Spleen (tissue), 11 donors: ENCODE results near the gene CKMT1B. TPM values are rescaled to one million over a fixed set of nuclear protein-coding genes. Genes with fewer than 3 reads are reported as not detected.
"Not testable (repeated sequence)": the region's sequence is repeated elsewhere in the genome, so short reads cannot be mapped to it uniquely, and the experiment has no call there.

Experiments used
- DNase-seq: peaks from one replicate; pipeline ENCODE4 v3.0.0-alpha.2; 2020
- H3K27ac ChIP-seq, 8 donors: fragments of 200-600 bp; sonication (generic) in 7 of 8; 1 replicate in 4 of 8; 2 replicates in 4 of 8; pipeline versions ENCODE4 v1.5.0 to v1.8.0; 2016 to 2021; ENCODE audit warnings: inconsistent platforms in 4 of 8, mild to moderate bottlenecking in 4 of 8, moderate library complexity in 1 of 8
- H3K27me3 ChIP-seq, 7 donors: fragments of 200-600 bp; sonication (generic) in 6 of 7; replicated peaks in 1 of 7; 1 replicate in 4 of 7; 2 replicates in 3 of 7; pipeline versions ENCODE4 v1.5.0 to v1.8.0; 2016 to 2021; ENCODE audit warnings: inconsistent platforms in 3 of 7, mild to moderate bottlenecking in 1 of 7
- H3K36me3 ChIP-seq, 6 donors: fragments of 200-600 bp; sonication (generic) in 5 of 6; 1 replicate in 4 of 6; 2 replicates in 2 of 6; pipeline versions ENCODE4 v1.5.0 to v1.8.0; 2016 to 2021; ENCODE audit warnings: inconsistent platforms in 2 of 6
- H3K4me1 ChIP-seq, 6 donors: fragments of 200-600 bp; sonication (generic) in 5 of 6; 1 replicate in 3 of 6; 2 replicates in 3 of 6; pipeline versions ENCODE4 v1.5.0 to v1.8.0; 2016 to 2021; ENCODE audit warnings: inconsistent platforms in 3 of 6
- H3K4me3 ChIP-seq, 8 donors: fragments of 200-600 bp; sonication (generic) in 7 of 8; 1 replicate in 4 of 8; 2 replicates in 4 of 8; pipeline versions ENCODE4 v1.5.0 to v1.8.0; 2016 to 2021; ENCODE audit warnings: inconsistent platforms in 4 of 8, mild to moderate bottlenecking in 4 of 8, moderate library complexity in 2 of 8
- H3K9me3 ChIP-seq, 8 donors: fragments of 200-600 bp; sonication (generic) in 7 of 8; 1 replicate in 4 of 8; 2 replicates in 4 of 8; pipeline versions ENCODE4 v1.5.0 to v1.8.0; 2016 to 2021; ENCODE audit warnings: inconsistent platforms in 4 of 8
- POLR2A ChIP-seq, 3 donors: fragments of 450-650 bp; IDR thresholded peaks; one replicate each; pipeline ENCODE4 v1.5.1; 2017; ENCODE audit warnings: antibody characterized with exemption in 3 of 3, mild to moderate bottlenecking in 1 of 3
- POLR2AphosphoS5 ChIP-seq, 3 donors: sonication (generic); formaldehyde crosslinking; IDR thresholded peaks; one replicate each; pipeline ENCODE4 v1.5.1; 2017; ENCODE audit warnings: antibody characterized with exemption in 3 of 3
- WGBS, 5 donors: extraction: QIAGEN DNeasy Blood & Tissue Kit in 3 of 5; methylation state at CpG; one replicate each; pipeline versions ENCODE4 v1.1.5 to v1.1.7; 2013 to 2018; 5-methylcytosine and 5-hydroxymethylcytosine counted together
- intact Hi-C: fragments of 100-400 bp; cut with DNase I; formaldehyde crosslinking; loops from one replicate; pipeline ENCODE4 v1.15.0; 2023; ENCODE audit warnings: low total_unique reads
- polyA plus RNA-seq, 3 donors: library from polyadenylated mRNA; stranded (reverse); fragments of 200-250 nt; gene quantifications; one replicate each; pipeline ENCODE4 v1.2.1, GENCODE V29; 2013
- total RNA-seq, 7 donors: library from RNA; depleted of rRNA in 3 of 7; stranded (reverse); fragments of >200 nt in 3 of 7; fragmentation: NEBNext Ultra II Directional in 4 of 7; extraction: Animal tissue kit (Norgen Biotek cat#: 25700) in 4 of 7; gene quantifications; one replicate each; pipeline versions ENCODE4 v1.1.0 to v1.2.1, GENCODE V29; 2016 to 2021
- TF ChIP-seq, protein P1 (sequence below), 11 experiments: fragments of 200-600 bp in 7 of 11; fragments of 450-650 bp in 4 of 11; sonication (generic) in 4 of 11; IDR thresholded peaks in 8 of 11; conservative IDR thresholded peaks in 3 of 11; 1 replicate in 7 of 11; 2 replicates in 4 of 11; pipeline versions ENCODE4 v1.4.0 to v1.8.0; 2016 to 2021; ENCODE audit warnings: antibody characterized with exemption in 11 of 11, inconsistent platforms in 4 of 11, mild to moderate bottlenecking in 1 of 11
- donor health status: healthy with polysubstance abuse.
- donor health status: DM: no; HTN: no; CAD: no; lungs with moderate emphysema.
- donor health status: DM: no; HTN: no; CAD: no.
- donor health status: Bipolar disorder and iron deficiency.
- donor health status: healthy.
- donor health status: DM: no; HTN: no; CAD: no.
- donor health status: DM: yes; HTN: yes; CAD: no.

Gene CKMT1B
- total and polyA plus RNA-seq, 10 donors = 0.06 to 0.28 (median 0.21) TPM; not detected in 7

DNA sequence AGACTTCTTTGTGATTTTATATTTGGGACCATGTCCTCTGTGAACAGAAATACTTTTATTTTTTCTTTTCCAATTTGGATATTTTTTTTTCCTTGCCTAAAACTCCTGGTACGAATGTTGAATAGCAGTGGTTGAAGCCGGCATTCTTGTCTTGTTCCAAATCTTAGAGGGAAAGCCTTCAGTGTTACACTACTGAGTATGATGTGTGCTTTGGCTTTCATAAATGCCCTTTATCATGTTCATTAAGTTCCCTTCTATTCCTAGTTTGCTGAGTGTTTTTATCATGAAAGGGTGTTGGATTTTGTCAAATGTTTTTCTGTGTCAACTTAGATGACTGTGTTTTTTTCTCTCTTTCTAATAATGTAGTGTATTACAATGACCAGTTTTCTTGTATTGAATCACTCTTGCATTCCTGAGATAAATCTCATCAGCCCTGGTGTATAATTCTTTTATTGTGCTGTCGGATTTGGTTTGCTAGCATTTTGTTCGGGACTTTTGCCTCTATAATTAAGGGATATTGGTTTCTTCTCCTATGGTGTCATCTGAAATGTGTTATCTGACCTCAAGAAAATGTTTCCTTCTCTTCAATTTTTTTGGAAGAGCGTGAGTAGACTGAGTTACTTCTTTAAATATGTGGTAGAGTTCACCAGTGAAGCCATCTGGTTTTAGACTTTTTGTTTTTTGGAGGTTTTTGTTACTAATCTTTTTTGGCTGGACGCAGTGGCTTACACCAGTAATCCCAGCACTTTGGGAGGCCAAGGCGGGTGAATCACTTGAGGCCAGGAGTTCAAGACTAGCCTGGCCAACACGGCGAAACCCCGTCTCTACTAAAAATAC, 43.1 kb upstream of the CKMT1B start:
- no peak for DNase-seq
- intact Hi-C loops = no loop called here
- 85 to 88% (median 86%) methylated on average over 10 of the region's 10 CpGs for WGBS, 5 donors

DNA sequence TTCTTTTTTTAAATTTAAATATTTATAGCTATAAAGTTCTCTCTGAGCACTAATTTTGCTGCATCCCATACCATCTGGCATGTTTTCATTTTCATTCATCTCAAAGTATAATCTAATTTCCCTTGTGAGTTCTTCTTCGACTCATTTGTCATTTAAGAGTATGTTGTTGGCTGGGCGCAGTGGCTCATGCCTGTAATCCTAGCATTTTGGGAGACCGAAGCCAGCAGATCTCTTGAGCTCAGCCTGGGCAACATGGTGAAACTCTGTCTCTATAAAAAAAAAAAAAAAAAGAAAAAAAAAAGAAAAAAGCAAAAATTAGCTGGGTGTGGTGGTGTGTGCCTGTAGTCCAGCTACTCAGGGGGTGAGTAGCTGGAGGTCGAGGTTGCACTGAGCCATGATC, 41.6 kb upstream of the CKMT1B start:
- Histone ChIP-seq H3K9me3 (peaks cover 0 to 8% (median 7%) of the 10 kb centered on the region in 8 donors), H3K4me1 (no peaks in the 10 kb centered on the region), H3K4me3 (no peak overlapping the region), H3K27ac (no peak overlapping the region), H3K36me3 (peaks cover 0 to 83% (median 17%) of the 10 kb centered on the region in 6 donors), H3K27me3 (no peaks in the 10 kb centered on the region)
- no peak for TF ChIP-seq POLR2AphosphoS5 (IDR thresholded peaks at IDR 0.05)
- TF ChIP-seq, protein P1, sequence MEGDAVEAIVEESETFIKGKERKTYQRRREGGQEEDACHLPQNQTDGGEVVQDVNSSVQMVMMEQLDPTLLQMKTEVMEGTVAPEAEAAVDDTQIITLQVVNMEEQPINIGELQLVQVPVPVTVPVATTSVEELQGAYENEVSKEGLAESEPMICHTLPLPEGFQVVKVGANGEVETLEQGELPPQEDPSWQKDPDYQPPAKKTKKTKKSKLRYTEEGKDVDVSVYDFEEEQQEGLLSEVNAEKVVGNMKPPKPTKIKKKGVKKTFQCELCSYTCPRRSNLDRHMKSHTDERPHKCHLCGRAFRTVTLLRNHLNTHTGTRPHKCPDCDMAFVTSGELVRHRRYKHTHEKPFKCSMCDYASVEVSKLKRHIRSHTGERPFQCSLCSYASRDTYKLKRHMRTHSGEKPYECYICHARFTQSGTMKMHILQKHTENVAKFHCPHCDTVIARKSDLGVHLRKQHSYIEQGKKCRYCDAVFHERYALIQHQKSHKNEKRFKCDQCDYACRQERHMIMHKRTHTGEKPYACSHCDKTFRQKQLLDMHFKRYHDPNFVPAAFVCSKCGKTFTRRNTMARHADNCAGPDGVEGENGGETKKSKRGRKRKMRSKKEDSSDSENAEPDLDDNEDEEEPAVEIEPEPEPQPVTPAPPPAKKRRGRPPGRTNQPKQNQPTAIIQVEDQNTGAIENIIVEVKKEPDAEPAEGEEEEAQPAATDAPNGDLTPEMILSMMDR (IDR thresholded peaks at IDR 0.05 in 8 of 11, conservative IDR thresholded peaks at IDR 0.05 in 3 of 11) = no peak
- no peak for DNase-seq
- 94 to 98% (median 96%) methylated on average over 4 of the region's 4 CpGs for WGBS, 5 donors
- intact Hi-C loops = no loop called here

More for the DNA sequence above, 43.1 kb upstream of the CKMT1B start:
- H3K4me3 ChIP-seq = no peak overlapping the region
- H3K27ac ChIP-seq = no peak overlapping the region
- H3K4me1 ChIP-seq = no peaks in the 10 kb centered on the region
- no peak for TF ChIP-seq POLR2AphosphoS5 (IDR thresholded peaks at IDR 0.05)
- TF ChIP-seq, protein P1 (IDR thresholded peaks at IDR 0.05 in 8 of 11, conservative IDR thresholded peaks at IDR 0.05 in 3 of 11) = no peak
- no peak for TF ChIP-seq POLR2A (IDR thresholded peaks at IDR 0.05)
- H3K36me3 ChIP-seq = peaks cover 0 to 68% (median 12%) of the 10 kb centered on the region in 6 donors
- peaks cover 0 to 8% (median 7%) of the 10 kb centered on the region in 8 donors for H3K9me3 ChIP-seq
- no peaks in the 10 kb centered on the region for H3K27me3 ChIP-seq

DNA sequence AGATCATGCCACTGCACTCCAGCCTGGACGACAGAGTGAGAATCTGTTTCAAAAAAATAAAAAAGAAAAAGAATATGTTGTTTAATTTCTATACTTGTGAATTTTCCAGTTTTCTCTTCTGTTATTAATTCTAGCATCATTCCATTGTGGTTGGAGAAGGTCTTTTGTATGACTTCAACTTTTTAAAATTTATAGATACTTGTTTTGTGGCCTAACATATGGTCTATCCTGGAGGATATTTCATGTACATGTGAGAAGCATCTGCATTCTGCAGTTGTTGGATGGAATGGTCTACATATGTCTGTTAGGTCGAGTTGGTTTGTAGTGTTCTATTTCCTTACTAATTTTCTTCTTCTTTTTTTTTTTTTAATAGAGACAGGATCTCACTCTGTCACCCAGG, 40.8 kb upstream of the CKMT1B start:
- intact Hi-C loops = no loop called here
- 82 to 90% (median 86%) methylated on average over 2 of the region's 2 CpGs for WGBS, 5 donors
- TF ChIP-seq POLR2A (IDR thresholded peaks at IDR 0.05) = no peak
- TF ChIP-seq, protein P1 (IDR thresholded peaks at IDR 0.05 in 8 of 11, conservative IDR thresholded peaks at IDR 0.05 in 3 of 11) = no peak
- TF ChIP-seq POLR2AphosphoS5 (IDR thresholded peaks at IDR 0.05) = no peak
- peaks cover 0 to 2% (median under 1%) of the 10 kb centered on the region in 8 donors for H3K9me3 ChIP-seq
- H3K4me3 ChIP-seq = no peak overlapping the region
- H3K27ac ChIP-seq = no peak overlapping the region
- H3K4me1 ChIP-seq = no peaks in the 10 kb centered on the region
- peaks cover 0 to 84% (median 19%) of the 10 kb centered on the region in 6 donors for H3K36me3 ChIP-seq
- DNase-seq = no peak
- no peaks in the 10 kb centered on the region for H3K27me3 ChIP-seq

DNA sequence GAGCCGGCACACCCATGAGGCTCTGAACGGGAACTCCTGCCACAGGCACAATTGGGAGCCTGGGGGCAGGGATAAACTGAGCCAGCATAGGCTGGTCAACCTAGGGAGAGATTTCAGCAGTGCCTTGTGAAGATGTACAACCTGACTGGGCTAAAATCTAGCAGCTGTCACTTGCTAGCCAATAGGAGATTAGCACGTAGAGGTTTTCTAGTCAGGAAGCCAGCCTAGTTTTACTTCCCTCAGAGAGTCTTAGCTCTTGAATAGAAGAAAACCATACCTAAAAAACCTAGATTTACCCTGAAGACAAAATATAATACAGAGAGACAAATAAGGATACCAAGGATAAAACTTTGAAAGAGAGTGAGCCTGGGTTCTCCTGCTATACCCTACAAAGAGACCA, 31.1 kb upstream of the CKMT1B start:
- 67 to 96% (median 88%) methylated on average over 1 to 2 of the region's 3 CpGs; no CpG with 5 or more reads in 2 of the 5 donors for WGBS, 5 donors
- H3K4me3 ChIP-seq, intact Hi-C loops, H3K4me1 ChIP-seq, H3K9me3 ChIP-seq, DNase-seq, H3K27me3 ChIP-seq, H3K27ac ChIP-seq: not testable (repeated sequence)
- peaks cover 0 to 15% (median 6%) of the 10 kb centered on the region in 6 donors for H3K36me3 ChIP-seq

DNA sequence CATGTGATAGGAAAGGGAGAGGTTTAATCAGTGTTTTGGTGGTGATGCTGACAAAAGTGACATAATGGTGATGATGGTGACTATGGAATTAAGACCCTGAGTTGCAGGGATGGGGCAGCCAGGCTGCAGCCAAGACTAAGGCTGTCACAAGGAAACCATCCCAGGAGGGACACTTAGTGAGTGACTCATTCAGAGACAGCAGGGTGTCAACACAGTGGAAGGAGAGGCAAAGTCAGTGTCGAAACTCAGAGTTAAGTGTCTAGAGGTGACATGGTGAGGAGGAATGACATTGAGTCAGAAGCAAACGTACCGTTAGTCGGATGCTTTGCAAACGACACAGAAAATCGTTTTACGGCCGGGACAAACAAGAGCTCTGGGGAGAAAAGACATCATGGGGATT, 30.0 kb upstream of the CKMT1B start:
- H3K27me3 ChIP-seq, DNase-seq, H3K4me1 ChIP-seq, H3K27ac ChIP-seq, H3K36me3 ChIP-seq, intact Hi-C loops, H3K9me3 ChIP-seq, H3K4me3 ChIP-seq: not testable (repeated sequence)
- WGBS, 5 donors = no CpG with 5 or more reads among the region's 8 CpGs

DNA sequence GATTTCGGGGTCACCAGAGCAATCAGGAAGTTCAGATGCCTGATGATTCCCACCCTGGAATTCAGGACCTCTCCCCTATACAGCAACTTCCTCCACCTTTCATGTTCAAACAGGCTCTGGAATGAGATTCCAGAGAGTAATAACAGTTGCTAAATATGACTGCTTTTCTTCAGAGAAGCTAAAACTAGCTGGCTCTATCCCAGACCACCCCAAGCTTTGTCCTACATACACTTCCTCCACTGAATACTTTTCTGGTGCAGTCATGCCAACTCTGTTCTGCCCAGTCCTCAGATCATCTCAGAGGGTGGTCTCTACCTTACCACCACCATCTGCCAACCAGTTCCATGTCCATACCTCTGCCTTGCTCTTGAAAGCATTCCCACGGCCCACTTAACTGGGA, 27.2 kb upstream of the CKMT1B start:
- H3K36me3 ChIP-seq, H3K9me3 ChIP-seq, intact Hi-C loops, DNase-seq, H3K4me3 ChIP-seq, H3K27me3 ChIP-seq, H3K4me1 ChIP-seq, H3K27ac ChIP-seq: not testable (repeated sequence)
- WGBS, 5 donors = no CpG with 5 or more reads among the region's 2 CpGs

DNA sequence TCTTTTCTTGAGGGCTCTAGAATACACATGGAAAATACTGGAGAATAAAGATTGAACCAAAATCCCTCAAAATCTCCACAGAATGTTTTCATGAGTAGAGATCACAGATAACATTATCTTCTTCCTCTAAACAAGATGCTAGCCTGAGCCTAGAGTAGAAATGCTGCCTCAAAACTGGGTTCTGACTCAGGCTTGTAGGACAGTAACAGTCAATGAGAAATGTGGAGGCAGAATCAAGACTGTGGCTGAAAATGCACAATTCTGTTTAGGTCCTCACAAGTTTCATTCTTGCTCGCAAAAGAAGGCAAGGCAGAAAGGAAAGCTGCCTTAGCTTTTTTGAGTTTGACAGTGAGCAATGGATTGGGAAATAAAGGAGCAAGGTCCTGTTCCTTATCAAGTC, 19.2 kb upstream of the CKMT1B start:
- H3K27me3 ChIP-seq, intact Hi-C loops, DNase-seq, H3K9me3 ChIP-seq, H3K27ac ChIP-seq, H3K4me1 ChIP-seq, H3K4me3 ChIP-seq, H3K36me3 ChIP-seq: not testable (repeated sequence)
- no CpG with 5 or more reads among the region's 1 CpG for WGBS, 5 donors
